GM18498 (cell line): ENCODE data around the gene INPP5D.
"Not testable (repeated sequence)": the region's sequence is repeated elsewhere in the genome, so short reads cannot be mapped to it uniquely, and the experiment has no call there.

ENCODE experiments used
- ATAC-seq: cut with Tn5 transposase; IDR thresholded peaks from one replicate; pipeline ENCODE4 v1.9.1; 2021; ENCODE audit warnings: mild to moderate bottlenecking, moderate library complexity; ENCODE audit not compliant: unreplicated experiment

INPP5D gene

GRCh38 chr2:233133239-233133638 lies 73.1 kb downstream of the INPP5D start:
- no peak for ATAC-seq

- ATAC-seq, result no peak
These were observed 75.3 kb downstream of the INPP5D start for GRCh38 chr2:233135421-233135820.

- ATAC-seq, result no peak
These were observed 76.9 kb downstream of the INPP5D start for GRCh38 chr2:233137040-233137439.

GRCh38 chr2:233140077-233140585 lies 80.0 kb downstream of the INPP5D start:
- no peak for ATAC-seq

- ATAC-seq, result no peak
These were observed 80.8 kb downstream of the INPP5D start for GRCh38 chr2:233140978-233141377.

GRCh38 chr2:233141901-233142300 lies 81.8 kb downstream of the INPP5D start:
- ATAC-seq, result peak; percentile 8

GRCh38 chr2:233142355-233142897 lies 82.3 kb downstream of the INPP5D start:
- peak; percentile 83 for ATAC-seq

GRCh38 chr2:233143700-233144331 lies 83.7 kb downstream of the INPP5D start:
- ATAC-seq, result no peak

- ATAC-seq, result no peak
These were observed 85.6 kb downstream of the INPP5D start for GRCh38 chr2:233145726-233146125.

- ATAC-seq, result no peak
These were observed 86.1 kb downstream of the INPP5D start for GRCh38 chr2:233146194-233146593.

- ATAC-seq, result no peak
These were observed 87.1 kb downstream of the INPP5D start for GRCh38 chr2:233147136-233147828.

GRCh38 chr2:233147829-233148167 lies 87.7 kb downstream of the INPP5D start:
- ATAC-seq, result no peak

- no peak for ATAC-seq
These were observed 88.2 kb downstream of the INPP5D start for GRCh38 chr2:233148354-233148753.

- no peak for ATAC-seq
These were observed 92.4 kb downstream of the INPP5D start for GRCh38 chr2:233152541-233152940.

GRCh38 chr2:233153146-233153798 lies 93.1 kb downstream of the INPP5D start:
- no peak for ATAC-seq

GRCh38 chr2:233156001-233156400 lies 95.9 kb downstream of the INPP5D start:
- no peak for ATAC-seq

- ATAC-seq, result not testable (repeated sequence)
These were observed 96.3 kb downstream of the INPP5D start for GRCh38 chr2:233156461-233156860.

GRCh38 chr2:233161730-233162129 lies 101.6 kb downstream of the INPP5D start:
- no peak for ATAC-seq

GRCh38 chr2:233162770-233163169 lies 102.6 kb downstream of the INPP5D start:
- ATAC-seq, result no peak

- ATAC-seq, result no peak
These were observed 103.5 kb downstream of the INPP5D start for GRCh38 chr2:233163486-233164103.

GRCh38 chr2:233164128-233164635 lies 104.0 kb downstream of the INPP5D start:
- ATAC-seq, result no peak
